T47D (cell line): ENCODE data around the gene ADGRG7.

Source experiments
- DNase-seq, 2 experiments: peaks; one replicate each; pipeline versions ENCODE4 v3.0.0 to v3.0.0-alpha.2; 2011 to 2012; ENCODE audit warnings: low read depth in 1 of 2, low spot score in 1 of 2
- JUND ChIP-seq: IDR thresholded peaks from 2 replicates; pipeline ENCODE4 v1.6.1; 2012; ENCODE audit warnings: low read depth
- in situ Hi-C: cut with HindIII; loops from 2 replicates; pipeline ENCODE4 v1.10.0; 2016; ENCODE audit warnings: low sequenced_read_pairs, low pct_unique_long_range_greater_than_20kb

Gene ADGRG7

DNA sequence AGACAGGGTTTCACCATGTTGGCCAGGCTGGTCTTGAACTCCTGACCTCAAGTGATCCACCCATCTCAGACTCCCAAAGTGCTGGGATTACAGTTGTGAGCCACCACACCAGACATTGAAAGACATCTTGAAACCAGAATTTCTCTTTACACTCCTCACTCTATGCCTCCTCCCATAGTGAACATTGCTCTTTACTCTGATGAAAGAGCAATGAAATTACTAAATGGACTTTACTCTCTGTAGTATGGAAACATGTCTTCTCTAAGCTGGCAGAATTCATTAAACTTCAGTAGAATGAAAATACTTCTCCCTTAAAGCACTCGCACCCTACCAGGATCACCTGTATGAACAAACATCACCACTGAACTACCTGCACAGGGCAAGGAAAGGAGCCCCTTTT, 72.1 kb downstream of the ADGRG7 start:
- TF ChIP-seq JUND = no peak
- in situ Hi-C loops = no loop called here
- no peak for DNase-seq

DNA sequence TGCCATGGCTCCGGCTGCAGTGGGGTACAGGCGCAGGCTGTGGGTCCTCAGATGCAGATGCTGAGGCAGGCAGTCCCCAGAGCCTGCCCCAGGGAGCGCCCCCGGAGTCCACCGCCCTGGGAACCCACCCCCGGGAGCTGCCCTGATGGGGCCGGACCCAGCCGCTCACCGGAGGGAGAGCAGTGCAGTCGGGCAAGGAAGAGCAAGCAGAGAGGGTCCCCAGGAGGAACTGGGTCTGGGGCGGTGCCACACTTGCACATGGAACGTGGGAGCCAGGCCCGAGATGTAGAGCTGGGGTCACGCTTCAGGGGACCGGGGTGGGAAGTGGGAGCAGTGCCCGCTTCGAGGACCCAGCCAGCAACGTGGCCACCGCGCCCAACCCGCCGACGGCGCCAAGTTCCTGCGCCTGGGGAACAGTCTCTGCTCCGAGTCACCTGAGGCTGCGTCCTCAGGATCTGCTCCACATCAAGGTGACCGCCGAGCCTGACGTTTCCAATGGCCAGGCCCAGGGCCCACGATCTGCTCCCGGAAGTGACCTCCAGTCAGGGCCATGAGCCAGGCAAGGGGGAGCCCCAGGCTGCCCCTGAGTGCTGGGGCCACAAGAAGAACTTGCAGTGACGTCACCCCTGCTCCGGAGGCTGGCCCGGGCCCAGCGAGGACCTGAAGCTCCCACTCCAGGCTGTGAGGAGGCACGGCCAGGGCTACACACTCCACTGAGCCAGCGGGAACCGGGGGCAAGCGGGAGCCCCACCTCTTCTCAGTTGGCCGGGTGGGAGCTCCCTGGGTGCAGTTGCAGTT, 72.9 kb downstream of the ADGRG7 start:
- TF ChIP-seq JUND = no peak
- no peak for DNase-seq
- in situ Hi-C loops = no loop called here

DNA sequence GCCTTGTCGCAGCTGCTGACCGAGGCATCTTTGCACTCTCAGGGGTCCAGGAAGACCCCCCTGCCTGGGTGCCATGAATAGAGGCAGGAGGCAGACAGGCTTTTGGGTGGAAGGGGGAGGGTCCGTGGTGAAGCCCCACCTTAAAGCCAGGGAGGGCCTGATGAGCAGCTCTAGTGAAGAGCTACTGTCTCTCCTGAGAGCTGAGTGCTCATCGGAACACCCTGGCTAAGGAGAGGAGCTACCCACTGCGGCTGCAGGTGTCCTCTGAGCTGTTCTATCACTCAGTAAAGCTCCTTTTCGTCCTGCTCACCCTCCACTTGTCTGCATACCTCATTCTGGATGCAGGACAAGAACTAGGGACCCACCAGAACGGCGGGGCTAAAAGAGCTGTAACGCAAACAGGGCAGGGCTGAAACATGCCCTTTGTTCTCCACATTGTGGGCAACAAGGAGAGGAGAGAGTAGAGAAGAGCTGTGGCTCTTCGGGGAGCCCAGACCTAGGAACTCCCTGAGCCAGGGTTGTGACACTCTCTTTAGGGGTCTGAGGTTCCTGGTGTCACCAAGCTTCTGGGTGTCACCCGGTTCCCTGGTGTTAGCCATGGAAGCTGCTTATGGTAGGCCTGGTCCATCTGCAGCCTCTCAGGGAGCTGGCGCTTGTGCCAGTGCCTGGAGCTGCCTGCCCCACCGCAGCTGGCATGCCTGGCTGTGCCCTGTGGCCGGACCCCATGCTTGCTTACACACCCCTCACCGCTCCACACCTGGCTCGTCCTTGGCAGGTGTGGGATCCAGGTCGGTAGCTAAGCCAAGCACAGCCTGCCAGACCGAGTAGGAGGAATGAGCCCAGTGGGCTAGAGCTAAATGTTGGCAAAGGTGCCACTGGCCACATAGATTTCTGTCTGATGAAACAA, 73.7 kb downstream of the ADGRG7 start:
- in situ Hi-C loops = no loop called here
- TF ChIP-seq JUND = no peak
- no peak for DNase-seq

DNA sequence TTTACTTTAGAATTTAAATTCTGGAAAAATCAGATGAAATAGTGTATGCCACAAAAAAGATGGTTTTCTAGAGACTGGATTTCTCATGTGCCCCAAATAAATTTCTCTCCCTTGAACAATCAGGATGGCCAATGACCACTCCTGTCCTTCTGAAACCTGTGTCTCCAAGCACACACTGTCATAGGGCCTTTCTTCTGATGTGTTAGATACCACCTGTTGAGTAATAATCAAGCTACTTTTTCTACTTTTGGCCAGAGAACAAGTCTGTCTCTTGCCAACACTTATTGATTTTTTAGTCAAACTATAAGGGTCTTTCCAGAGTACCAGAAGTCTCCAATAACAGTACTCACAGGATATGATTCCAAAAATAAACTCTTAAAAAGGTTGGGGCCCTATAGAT, 83.8 kb downstream of the ADGRG7 start:
- no peak for TF ChIP-seq JUND

DNA sequence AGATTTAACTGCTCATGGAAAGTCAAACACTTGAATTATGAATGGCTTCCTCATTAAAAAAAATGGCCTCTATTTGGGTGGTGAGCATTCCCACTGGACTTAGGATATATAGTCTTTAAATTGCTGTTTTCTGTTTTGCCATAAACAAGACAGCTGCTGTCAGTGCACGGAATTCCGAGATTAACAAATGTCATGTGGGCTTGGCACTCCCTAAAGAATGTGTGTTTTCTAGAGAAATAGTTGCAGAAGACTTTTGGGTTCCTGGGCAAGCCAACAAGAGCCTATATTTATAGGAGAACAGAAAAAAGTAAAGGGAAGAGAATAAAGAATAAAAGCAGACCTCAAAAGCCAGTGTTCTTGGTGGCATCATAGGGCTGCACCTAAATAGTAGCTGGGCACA, 86.3 kb downstream of the ADGRG7 start:
- in situ Hi-C loops = no loop called here
- TF ChIP-seq JUND = no peak
- no peak for DNase-seq

More for the DNA sequence above, 83.8 kb downstream of the ADGRG7 start:
- DNase-seq = no peak
- in situ Hi-C loops = no loop called here

DNA sequence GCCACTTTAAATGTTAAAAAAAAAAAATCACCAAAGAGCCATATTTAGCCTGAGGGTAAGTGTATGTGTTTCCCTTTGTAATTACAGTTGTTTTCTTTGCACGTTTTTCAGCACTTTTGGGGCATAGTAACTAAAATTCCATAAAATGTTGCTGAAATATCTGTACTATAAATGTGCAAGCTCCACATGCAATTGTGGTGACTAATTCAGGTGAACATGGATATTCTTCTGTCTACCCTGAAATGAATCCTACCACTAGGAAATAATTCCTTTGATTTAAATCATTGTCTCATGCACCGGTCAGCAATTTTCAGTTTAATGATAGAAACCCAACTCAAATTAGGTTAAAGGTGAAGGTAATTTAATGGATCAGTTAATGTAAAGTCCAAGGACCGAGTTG, 86.8 kb downstream of the ADGRG7 start:
- in situ Hi-C loops = no loop called here
- TF ChIP-seq JUND = no peak
- no peak for DNase-seq

DNA sequence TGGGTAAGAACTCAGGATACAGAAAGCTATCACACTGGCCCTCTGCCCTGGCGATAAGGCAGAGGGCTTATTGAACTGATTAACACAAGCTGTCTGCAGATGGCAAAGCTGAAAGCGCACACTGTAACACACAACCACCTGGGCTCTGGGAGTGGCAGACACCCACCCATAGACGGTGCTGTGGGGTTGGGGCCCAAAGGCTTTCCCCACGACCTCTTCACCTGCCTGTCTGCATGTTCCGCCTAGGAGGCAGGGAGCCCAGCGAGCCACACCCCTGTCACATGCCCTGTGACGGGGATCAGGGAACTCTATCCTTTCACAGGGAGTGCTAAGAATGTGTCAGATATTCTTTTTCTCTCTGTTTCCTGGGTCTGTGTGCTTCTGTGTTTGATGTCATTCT, 87.8 kb downstream of the ADGRG7 start:
- in situ Hi-C loops = no loop called here
- no peak for TF ChIP-seq JUND
- DNase-seq = no peak

DNA sequence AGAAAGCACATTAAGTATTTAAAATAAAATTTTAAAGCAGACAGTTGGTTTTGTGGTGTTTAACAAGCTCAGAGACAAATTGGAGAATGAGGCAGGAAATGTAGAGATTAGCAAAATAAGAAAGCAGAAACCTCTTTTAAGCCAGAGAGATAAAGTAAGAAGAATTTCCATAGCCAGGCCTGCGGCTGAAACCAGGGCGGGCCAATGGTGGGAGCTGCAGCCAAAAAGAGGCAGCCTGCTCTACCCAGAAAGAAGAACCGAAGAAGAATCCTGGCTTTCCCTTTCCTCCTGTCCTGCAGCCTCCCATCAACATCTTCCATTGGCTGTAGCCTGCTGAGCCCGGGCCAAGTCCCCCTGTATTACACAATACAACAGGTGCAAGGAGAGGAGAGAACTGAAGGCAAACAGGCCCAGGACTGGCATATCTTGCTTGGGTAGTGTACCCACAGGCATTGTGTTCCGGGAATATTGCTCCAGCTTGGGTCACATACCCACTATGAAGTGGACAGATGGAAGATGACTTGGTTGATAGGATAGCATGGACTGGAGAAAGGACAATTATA, 88.4 kb downstream of the ADGRG7 start:
- in situ Hi-C loops = no loop called here
- peak in 1 of 2 experiments; percentile 61 for DNase-seq
- no peak for TF ChIP-seq JUND

DNA sequence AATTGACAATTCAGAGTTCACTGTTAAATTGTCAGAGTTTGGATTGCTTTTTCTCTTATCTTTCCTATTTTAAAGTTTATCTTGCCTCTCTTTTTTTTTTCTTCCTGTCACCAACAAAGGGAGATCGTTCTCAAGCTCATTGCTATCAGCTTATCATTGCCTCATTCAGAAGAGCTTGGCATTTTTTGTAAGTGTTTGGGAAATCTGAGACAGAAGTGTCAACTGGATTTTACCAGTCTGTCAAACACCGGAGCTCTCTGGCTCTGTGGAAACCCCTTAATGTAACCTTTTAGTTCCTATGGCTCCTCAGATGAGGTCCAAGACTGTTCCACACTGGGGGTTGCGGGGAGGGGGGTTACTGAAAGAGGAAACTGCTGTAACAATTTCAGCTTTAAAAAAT, 89.3 kb downstream of the ADGRG7 start:
- in situ Hi-C loops = no loop called here
- DNase-seq = no peak
- TF ChIP-seq JUND = no peak

DNA sequence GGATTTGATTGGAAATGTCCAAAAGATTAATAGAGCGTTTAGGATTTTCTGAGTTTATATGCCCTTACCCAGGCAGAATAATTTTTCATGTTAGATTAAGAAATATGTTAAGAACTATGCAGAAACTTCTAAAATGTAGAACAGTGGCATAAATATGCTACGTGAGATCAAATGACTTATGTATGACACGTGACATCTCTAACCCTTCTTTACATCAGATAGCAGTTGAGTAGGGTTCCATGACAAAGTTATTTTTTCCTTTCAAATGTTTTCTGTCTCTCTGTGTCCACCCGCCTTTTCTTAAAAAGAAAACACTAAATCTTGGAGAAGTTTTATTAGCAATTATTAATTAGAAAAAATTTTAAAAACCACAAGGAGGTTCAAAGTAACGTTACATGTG, 91.3 kb downstream of the ADGRG7 start:
- TF ChIP-seq JUND = no peak

DNA sequence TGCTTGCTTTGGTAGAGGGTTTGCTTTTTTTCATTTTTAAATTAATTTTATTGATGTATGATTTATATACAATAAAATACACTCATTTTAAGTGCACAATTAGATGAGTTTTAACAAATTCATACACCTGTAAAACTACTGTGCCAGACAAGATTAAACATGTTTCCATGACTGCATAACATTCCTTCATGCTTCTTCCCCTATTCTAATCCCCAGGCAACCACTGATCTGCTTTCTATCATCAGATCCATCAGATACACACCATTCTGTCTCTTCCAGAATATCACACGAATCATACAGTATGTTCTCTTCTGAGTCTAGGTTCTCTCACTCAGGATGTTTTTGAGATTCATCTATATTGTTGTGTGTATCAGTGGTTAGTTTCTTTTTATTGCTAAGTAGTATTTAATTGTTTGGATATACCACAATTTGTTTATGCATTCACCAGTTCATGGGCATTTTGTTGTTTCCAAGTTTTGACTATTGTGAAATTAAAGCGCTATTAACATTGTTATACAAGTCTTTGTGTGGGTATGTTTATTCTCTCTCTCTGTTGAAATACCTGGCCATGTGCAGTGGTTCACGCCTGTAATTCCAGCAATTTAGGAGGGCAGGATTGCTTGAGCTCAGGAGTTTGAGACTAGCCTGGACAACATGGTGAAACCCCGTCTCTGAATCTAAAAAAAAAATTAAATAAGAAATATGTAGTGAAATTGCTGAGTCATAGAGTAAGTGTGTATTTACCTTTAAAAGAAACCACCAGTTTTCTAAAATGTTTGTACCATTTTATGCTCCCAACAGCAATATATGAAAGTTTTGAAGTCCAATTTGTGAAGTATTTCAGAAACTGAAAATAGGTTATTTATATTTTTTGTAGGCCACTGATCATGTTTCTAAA, 92.9 kb downstream of the ADGRG7 start:
- in situ Hi-C loops = no loop called here
- DNase-seq = no peak
- no peak for TF ChIP-seq JUND

More for the DNA sequence above, 91.3 kb downstream of the ADGRG7 start:
- in situ Hi-C loops = no loop called here
- no peak for DNase-seq

DNA sequence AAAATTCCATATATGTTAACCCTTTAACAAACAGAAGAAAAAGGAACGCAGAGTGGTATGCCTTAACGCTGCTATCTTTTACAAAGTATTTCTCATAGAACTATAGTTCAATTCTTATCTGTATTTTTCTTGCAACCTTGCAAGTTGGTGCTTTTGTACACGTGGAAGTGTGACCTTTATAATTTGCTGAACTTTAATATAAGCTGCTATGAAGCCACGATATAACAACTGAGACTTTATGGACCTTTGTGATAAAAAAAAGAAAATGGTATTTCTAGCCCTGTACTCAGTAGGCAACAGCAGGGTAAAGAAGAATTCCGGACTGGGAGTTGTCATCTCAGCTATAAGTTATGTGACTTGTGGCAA, 93.6 kb downstream of the ADGRG7 start:
- TF ChIP-seq JUND = no peak
- no peak for DNase-seq
- in situ Hi-C loops = no loop called here

DNA sequence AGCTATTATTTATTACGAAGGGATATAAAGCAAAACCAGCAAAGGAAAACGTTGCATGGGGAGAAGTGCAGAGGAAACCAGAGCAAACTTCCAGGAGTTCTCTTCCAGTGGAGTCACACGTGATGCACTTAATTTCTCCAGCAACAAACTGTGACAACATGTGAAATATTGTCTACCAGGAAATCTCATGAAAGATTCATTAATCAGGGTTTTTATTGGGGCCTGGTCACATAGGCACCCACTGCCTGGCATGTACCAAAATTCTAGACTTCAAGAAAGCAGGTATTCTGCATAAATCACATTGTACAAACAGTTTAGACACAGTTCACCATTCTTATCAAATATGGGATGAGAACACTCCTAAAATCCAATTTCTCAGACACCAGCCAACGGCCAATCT, 94.5 kb downstream of the ADGRG7 start:
- DNase-seq = no peak
- TF ChIP-seq JUND = no peak
- in situ Hi-C loops = no loop called here
